Activated T-cell treated with anti-CD3 and anti-CD28 coated beads for 48 hours (primary cell): ENCODE data around the gene NUP85.
"Not testable (repeated sequence)": the region's sequence is repeated elsewhere in the genome, so short reads cannot be mapped to it uniquely, and the experiment has no call there.

Experiments used
- DNase-seq: peaks from one replicate; pipeline ENCODE4 v3.0.0-alpha.2; 2020; ENCODE audit warnings: low read depth

The NUP85 gene

DNA sequence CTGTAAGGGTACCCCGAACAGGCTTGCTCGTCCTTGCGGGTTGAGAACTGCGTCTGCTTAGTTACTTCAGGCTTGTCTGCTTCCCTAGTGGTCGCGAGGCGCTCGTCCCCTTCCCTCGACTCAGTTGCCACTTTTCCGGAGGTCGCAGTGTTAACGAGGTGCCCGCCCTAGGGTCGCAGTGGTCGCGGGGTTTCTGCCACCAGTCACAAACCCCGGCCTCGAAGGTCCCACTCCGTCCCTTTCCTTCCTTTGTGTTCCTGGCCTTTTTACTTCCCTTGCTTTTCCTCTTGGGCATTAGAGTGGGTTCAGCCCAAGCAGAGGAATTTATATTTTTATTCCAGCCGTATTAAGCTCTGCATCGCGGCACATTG is 299 bp downstream of the NUP85 start:
- no peak for DNase-seq

DNA sequence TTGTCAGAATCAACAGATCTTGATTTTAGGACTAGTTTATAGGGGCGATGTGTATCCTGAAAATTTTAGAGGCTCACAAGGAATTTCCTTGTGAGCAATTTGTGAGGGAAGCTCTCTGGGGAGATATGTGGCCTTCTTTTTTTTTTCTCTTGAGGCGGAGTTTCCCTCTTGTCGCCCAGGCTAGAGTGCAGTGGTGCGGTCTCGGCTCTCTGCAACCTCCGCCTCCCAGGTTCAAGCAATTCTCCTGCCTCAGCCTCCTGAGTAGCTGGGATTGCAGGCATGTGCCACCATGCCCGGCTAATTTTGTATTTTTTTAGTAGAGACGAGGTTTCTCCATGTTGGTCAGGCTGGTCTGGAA is 1.6 kb downstream of the NUP85 start:
- not testable (repeated sequence) for DNase-seq

DNA sequence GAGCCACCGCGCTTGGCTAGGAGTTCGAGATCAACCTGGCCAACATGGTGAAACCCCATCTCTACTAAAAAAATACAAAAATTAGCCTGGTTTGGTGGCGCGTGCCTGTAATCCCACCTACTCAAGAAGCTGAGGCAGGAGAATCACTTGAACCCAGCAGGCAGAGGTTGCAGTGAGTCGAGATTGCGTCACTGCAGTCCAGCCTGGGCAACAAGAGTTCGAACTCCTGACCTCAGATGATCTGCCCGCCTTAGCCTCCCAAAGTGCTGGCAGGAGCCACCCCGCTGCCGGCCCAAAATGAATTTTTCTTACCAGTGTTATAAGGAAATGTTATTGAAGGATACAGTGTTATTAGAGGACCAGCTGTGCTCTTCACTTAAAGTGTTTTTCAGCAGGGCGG is 2.3 kb downstream of the NUP85 start:
- no peak for DNase-seq

DNA sequence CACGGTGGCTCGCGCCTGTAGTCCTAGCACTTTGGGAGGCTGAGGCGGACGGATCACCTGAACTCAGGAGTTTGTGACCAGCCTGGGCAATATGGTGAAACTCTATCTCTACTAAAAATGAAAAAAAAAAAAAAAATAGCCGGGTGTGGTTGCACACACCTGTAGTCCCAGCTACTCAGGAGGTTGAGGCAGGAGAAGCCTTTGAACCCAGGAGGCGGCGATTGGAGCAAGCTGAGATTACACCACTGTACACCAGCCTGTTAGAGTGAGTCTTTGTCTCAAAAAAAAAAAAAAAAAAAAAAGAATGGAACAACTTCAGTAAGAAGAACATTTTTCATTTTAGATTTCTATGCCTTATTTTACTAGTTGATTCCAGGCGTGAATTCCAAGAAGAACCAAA is 2.7 kb downstream of the NUP85 start:
- no peak for DNase-seq

DNA sequence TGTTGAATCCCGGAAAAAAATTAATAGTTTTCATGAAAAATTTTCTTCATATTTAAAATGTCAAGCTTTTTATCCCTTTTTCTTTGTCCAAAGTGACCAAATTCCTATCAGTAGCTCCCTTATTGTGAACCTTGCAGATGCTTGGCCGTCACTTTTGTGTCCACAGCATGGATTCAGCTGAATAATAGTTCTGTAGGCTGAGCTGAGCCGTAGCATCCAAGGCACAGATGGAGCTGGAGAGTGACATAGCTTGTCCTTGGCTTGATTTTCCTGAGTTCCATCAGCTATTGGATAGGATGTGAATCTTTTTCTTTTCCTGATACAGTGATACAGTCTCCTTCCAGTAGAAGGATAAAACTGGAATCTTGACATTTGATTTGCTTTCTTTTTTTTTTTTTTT is 3.6 kb downstream of the NUP85 start:
- no peak for DNase-seq

DNA sequence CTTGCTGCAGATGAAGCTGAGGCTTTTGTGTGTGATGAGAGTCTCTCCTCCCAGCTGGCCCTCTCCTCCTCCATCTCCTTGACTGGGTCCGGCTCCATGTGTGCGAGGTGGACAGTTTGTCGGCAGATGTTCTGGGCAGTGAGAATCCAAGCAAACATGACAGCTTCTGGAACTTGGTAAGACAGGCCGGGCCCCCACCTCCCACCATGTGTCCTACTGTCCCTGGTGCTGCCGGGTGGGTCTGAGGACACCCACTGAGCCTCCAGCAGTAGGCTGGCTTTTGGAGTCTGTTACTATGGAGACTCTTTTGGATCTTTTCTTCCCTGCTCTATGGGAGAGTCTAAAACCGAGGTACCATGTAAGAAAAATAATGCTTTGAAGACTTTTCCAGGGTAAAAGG is 12.7 kb downstream of the NUP85 start:
- DNase-seq, result no peak

DNA sequence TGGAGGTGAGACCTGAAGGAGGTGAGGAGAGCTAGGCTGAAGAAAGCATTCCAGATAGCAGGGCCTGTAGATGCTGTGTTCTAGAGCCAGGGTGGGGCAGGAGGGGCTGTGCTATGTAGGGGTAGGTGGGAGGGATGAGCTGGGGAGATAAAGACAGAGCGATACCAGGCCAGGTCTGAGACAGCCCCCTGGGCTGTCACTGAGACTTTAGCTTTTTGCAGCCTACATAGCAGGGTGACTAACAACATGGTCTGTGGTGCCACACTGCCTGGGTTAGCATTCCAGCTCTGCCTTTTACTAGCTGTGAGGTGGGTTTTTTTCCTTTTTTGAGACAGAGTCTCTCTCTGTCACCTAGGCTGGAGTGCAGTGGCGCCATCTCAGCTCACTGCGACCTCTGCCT is 14.3 kb downstream of the NUP85 start:
- DNase-seq, result no peak

DNA sequence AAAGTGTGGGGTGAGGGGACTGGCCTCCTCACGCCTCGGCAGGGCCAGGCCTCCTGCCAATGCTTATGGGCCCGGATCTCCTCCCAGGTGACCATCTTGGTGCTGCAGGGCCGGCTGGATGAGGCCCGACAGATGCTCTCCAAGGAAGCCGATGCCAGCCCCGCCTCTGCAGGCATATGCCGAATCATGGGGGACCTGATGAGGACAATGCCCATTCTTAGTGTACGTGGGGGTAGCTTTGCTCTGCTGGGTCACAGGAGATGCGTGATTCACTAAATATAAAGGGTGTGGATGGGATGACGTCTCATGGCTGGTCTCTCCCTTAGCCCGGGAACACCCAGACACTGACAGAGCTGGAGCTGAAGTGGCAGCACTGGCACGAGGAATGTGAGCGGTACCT is 19.5 kb downstream of the NUP85 start:
- no peak for DNase-seq

DNA sequence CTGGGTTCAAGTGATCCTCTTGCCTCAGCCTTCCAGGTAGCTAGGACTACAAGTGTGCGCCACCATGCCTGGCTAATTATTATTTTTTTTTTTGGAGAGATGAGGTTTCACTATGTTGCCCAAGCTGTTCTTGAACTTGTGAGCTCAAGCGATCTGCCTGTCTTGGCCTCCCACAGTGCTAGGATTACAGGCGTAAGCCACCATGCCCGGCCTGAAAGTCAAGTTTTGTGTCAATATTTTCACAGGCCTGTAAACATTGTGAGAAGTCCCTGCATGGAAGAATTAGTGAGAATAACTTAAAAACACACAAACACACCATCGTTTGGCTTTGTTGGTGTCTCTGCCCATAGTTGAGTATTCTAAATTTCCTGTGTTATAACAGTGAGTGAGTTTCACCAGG is 22.2 kb downstream of the NUP85 start:
- no peak for DNase-seq

DNA sequence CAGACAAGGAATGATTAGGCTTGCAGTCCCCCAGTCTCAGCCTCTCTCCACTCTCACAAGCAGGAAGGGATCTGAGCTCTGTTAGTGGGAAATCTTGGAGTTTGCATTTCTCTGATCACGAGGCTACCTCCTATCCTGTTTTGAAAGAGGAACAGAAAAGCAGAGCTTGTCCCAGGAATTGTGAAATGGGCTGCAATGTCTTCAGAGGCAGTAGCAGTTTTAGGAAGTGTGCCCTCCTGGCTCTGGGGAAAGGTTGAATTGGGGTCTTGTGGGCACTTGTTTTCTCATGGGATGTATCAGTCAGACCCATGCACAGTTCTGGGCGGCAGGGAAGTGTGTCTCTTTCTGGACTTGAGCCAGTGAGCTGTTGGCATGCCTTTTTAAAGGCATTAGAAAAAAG is 22.8 kb downstream of the NUP85 start:
- DNase-seq, result no peak

DNA sequence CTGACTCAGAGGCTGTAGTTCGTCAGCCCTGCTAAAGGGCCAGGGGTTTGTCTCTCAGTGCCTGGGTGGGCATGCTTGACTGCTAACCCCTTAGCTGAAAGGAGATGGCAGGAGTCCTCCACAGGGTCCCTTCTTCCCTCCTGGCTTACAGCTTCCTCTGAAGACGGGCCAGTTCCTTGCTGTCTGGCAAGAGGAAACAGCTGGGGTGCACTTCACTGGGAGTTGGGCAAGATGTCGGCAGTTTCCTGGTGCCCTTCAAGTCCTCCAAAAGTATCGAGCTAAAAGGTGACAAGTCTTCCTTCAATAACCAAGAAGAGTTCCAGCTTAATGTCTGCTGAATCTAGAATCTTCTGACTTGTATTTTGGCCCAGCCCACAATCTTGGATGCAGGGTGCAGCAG is 23.4 kb downstream of the NUP85 start:
- DNase-seq, result no peak

DNA sequence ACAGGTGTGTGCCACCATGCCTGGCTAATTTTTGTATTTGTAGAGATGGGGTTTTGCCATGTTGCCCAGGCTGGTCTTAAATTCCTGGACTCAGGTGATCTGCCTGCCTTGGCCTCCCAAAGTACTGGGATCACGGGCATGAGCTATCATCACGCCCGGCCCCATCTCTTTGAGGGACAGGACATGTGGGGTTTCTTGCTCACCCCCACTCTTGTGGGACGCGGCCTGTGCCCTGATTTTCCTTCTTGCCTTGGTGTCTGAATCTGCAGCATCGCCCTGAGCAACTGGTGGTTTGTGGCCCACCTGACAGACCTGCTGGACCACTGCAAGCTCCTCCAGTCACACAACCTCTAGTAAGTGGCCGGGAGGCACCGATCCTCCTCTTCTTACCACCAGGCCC is 25.6 kb downstream of the NUP85 start:
- DNase-seq, result no peak

DNA sequence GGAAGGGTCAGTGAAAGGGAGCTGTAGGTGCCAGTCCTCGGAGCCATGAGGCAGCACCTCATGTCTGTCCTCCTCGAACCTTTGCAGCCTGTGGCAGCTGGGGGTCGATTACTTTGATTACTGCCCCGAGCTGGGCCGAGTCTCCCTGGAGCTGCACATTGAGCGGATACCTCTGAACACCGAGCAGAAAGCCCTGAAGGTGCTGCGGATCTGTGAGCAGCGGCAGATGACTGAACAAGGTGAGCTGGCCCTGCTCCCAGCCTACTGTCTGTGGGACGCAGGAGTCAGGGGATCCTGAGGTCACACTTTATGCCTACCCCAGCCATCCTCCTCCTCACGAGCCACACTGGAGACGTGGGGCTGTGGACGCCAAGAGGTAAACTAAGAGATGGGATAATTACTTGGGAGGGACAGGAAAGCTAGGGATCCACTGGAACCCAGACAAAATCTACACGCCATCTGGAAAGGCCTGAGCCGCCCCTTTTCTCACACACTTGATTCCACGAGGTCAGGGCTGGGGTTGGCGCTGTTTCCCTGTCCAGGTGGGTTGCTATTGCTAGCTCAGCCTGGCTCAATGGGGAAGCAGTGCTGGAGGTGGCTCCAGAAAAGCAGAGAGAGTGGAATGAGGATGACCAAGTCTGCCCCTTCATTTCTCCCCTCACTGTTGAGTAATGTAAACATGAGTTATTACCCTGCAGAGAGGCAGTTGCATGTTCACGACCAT is 26.4 kb downstream of the NUP85 start:
- no peak for DNase-seq

DNA sequence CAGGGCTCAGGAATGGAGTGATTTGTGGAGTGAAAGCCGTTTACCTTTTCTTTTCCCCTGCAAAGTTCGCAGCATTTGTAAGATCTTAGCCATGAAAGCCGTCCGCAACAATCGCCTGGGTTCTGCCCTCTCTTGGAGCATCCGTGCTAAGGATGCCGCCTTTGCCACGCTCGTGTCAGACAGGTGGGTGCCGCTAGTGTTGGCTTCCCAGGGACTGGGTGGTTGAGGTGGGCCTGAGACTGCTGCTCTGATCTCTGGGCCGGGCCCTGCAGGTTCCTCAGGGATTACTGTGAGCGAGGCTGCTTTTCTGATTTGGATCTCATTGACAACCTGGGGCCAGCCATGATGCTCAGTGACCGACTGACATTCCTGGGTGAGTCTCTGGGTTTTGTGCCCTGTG is 27.3 kb downstream of the NUP85 start:
- no peak for DNase-seq

DNA sequence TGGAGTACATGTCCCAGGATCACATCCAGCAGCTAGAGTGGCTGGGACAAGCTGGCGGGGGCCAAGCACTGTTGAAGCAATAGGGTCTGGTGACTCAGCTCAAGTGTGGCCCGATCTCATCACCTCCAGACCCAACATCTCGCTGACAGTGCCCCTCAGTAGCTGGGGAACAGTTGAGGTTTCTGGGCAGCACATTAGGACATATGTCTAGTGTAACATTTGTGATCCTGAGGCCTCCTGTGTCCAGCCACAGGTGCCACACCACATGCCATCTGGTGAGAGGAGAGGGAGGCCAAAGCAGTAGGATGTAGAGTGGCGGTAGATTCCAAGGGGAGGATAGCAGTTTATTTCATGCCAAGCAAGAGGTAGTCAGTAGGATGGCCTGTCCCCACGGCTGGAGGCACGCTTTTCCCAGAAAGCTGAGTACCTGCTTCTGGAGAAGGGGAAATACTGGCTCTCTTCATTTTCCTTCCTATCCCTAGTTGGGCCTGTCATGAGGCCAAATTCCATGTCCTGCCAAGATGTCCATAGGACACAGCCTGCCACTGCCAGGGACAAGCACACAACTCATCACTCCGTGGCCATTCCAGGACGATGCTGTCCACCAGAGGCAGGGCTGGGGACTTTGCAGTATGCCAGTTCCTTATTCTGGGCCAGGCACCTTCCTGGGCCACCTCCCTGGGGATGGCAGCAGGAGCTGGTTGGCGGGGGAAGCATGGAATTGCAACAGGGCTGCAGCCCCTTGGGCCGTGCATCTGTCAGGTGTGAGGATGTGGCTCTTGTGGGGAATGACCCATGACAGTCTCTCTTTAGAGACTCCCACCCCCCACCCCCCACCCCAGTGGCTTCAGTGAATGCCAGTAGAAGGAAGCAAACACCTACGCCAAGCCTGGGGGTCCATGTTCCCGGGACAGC is 31.9 kb downstream of the NUP85 start:
- DNase-seq, result no peak

DNA sequence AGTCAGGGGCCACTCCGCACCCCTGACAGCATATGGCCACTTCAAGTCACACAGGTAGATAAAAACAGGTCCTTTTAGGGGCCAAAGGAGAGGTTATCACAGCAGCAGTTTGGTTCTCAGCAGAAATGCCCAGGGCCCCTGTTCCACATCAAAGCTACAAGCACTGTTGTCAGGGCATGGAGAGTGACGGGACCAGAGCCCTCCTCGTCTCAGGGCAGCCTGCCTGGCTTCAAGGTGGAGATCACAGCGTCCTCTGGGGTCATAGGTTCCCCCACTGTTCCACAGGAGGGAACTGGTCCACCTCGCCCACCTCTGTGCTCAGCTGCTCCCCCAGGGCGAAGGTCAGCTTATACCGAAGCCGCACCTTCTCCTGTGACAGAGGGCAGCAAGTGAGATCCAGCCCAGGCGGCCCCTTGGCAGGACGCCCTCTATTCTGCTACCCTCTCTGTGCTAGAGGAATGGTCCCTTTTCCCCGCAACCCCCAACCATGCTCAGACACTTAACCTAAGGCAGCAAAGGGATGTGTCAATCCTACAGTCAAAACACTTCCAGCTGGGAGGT is 32.6 kb downstream of the NUP85 start:
- DNase-seq, result no peak

DNA sequence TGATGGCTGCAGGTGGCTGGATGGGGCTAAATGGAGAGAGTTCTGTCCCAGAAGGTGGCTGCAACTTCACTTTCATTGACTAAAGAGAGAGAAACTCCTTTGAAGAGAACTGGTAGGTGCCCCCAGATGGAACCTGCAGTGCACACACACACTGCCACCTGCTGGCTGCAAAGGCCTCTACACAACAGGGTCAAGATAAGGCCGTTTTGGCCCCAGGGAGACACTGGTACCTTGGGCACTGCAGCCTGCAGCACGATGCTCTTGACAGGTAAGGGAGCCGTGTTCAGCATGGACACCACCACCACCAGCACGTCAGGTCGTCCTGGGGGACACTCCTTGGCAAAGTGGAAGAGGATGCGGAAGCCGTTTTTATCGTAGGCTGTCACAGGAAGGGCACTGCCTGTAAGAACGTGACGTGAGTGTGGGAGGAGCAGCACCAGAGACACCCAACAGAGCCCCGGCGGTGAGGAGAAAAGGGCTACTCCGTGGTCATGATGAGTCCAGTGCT is 33.3 kb downstream of the NUP85 start:
- DNase-seq, result peak; percentile 45

DNA sequence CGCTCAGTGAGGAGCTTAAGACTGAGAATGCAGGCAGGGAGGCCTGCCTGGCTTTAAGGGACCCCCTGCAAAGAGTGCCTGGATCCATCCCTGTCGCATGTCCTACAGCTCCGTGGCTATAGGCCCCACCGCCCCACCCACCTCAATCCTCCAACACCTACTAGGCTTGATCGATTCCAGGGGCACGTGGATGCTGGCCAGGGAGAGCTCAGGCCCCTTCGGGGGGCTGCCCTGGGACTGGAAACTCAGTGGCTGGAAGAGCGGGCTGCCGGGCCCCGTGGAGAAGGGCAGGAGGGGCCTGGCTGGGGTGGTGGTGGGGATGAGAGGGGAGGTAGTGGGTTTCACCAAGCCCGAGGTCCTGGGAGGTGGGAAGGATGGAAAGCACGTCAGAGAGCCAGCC is 33.7 kb downstream of the NUP85 start:
- no peak for DNase-seq

DNA sequence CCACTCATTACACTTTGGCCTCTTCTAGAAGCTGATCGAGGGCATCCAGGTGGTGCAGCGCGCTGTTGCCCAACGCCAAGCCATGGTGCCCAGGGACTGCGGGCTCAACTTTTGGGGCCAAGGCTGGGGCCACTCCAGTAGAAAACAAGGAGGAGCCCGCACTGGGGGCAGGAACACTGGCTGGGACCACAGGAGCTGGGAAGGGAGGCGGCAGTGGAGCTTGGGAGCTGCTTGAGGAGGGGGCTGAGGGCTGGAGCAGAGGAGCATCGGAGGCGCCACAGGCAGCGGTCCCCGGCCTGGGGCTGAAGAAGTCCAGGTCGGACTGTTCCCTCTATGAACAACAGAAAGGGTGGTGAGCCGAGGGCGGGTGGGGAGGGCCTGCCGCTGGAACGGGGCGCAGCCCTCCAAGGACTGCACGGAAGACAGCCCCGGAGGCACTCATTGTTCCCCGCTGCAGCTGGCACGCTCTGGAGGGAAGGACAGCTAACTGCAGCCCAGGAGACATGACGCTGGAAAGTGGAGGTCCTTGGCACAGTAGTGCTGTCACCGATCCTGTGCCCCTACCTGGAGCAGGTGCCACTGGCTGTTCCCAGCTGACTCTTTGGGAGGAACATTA is 34.4 kb downstream of the NUP85 start:
- DNase-seq, result no peak

DNA sequence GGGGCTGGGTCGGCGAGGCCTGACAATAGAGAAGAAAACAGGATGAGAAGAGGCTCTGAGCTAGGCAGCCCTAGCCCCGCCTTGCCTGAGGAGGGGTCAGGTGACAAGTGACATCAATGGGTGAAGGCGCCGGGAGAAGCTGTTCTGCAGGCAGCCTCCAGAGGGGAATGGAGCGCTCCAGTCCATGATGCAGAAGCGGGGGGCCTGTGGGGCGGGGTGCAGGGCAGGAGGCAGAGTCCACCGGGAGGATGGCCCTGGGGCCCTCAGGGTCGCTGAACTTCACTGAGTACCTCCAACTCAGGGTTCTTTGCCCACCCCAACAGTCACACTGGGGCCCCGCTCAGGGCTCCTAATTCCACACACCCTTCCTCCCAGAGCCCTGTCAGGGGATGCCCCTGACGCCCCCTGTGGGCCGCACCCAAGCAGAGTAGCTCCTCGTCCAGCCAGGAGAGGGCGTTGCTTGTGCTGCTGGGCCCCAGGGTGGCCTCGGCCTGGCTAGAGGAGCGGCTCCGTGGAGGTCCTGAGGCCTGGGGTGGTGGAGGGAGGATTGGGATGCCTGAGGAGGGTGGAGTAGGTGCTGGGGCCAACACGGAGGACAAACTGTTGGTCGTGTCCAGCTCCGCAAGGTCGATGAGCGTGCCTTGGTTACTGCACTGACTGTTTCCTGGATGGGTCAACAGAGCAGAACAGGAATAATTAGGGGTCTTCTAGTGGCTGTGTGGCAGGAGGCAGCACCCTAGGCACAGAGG is 35.1 kb downstream of the NUP85 start:
- DNase-seq, result peak; percentile 59

DNA sequence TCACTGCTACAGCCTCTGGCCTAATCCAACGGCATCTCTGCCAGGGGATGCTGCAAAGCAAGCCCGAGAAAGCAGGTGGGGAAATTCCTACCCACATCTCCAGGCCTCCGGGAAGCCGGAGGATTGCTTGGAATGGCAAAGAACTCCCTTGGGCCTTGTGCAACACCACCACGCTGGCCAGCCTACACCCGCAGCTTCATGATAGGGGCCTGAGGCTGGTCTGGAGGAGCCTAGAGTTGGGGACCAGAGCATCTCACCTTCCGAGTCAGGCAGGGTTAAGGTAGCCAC is 35.6 kb downstream of the NUP85 start:
- DNase-seq, result no peak

DNA sequence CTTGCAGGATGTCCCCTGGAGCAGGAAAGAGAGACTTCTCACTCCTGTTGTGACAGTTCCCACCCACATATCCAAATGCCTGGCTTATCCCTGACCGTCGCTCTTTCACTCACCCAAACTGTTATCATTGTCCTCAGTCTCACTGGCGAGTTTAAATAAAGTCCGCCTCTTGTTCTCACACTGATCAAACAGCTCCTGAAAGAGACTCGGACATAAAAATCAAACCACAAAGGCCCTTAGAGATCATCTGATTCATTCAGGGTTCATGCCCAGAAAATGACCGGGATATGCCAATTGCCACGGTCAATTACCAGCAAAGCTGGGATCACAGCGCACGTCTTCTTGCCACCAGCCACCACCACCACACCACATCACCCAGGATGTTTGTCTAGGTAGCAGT is 36.0 kb downstream of the NUP85 start:
- no peak for DNase-seq
